ENCODE measurements around the gene G6PC1. TPM values are rescaled to one million over a fixed set of nuclear protein-coding genes. Genes with fewer than 3 reads are reported as not detected.
A peak's percentile ranks its signal among the peaks of the same experiment; 100 is the strongest.
"Not testable (repeated sequence)": the region's sequence is repeated elsewhere in the genome, so short reads cannot be mapped to it uniquely, and the experiment has no call there.

G6PC1 gene
- polyA plus RNA-seq, 1 donor = 5.6 TPM

DNA sequence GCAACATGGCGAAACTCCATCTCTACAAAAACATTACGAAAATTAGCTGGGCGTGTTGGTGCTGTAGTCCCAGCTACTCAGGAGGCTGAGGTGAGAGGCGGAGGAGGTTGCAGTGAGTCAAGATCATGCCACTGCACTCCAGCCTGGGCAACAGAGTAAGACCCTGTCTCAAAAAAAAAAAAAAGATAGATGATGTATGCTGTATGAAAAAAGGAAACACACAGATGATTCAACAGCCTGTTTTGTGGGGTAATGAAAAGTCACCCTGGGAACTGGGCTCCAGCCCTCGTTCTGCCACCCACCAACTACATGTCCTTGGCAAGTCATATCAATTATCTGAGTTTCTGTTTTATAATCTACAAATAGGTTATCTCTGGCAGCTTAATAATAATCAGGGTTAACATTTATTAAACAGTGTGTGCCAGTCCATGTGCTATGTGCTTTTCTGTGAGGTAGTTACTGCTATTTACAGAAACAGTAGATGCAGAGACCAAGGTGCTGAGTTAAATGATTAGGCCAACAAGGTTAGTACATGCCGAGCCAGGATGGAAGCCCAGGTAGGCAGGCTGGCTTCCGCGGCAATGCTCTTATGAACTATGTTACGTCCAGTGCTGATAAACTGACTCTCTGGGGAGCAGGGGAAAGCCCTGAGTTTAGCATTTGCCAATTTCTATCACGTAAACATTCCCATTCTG, 1.1 kb downstream of the G6PC1 start:
- DNase-seq = no peak

GRCh38 chr17:42904110-42904469, 3.5 kb downstream of the G6PC1 start:
- no peak for DNase-seq

DNA sequence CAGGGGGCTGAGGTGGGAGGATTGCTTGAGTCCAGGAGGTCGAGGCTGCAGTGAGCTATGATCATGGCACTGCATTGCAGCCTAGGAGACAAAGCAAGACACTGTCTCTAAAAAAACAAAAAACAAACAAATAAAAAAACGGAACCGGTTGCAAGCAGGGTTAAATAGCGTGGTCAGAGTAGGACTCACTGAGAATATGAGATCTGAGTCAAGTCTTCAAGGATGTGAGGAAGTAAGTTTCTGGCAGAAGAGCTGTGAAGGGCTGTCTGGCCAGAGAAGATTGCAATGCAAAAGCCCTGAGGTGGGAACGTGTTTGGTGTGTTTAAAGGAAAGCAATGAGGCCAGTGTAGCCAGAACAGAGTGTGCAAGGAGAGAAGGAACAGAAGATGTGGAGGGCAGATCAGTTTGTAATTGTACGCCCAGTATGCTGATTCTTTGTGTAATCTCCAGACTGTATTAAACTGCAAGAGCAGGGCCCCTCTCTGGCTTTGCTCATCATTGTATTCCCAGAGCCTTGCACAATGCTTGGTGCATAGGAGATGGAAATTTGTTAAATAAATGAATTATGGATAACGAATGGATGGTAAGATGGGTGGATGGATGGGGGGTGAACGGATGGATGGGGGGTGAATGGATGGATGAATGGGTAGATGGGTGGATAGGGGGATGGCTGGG, 6.3 kb downstream of the G6PC1 start:
- no peak for DNase-seq

DNA sequence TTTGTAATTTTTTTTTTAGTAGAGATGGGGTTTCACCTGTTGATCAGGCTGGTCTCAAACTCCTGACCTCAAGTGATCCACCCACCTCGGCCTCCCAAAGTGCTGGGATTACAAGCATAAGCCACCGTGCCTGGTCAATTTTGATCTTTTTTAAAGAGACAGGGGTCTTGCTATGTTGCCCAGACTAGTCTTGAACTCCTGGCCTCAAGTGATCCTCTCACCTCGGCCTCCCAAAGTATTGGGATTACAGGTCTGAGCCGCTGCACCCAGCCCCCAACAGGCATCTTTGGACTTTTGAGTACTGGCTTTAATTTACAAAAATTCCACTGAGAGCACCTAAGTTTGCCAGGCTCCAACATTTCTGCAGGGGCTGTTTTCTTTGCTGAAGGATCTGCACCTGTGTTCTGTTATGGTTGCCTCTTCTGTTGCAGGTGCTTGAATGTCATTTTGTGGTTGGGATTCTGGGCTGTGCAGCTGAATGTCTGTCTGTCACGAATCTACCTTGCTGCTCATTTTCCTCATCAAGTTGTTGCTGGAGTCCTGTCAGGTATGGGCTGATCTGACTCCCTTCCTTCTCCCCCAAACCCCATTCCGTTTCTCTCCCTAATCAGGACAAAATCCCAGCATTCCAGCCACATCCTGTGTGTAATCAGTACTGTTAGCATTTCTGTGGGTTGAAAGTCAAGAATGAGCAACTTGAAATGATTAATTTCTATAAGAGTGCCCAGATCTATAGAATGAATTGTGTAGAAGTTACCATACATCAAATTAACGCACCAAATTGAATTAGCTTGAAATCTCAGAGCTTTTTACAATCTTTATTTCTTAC, 8.5 kb downstream of the G6PC1 start:
- no peak for DNase-seq

GRCh38 chr17:42913522-42913921, 12.9 kb downstream of the G6PC1 start:
- no peak for DNase-seq

GRCh38 chr17:42913981-42914617, 13.5 kb downstream of the G6PC1 start:
- no peak for DNase-seq

DNA sequence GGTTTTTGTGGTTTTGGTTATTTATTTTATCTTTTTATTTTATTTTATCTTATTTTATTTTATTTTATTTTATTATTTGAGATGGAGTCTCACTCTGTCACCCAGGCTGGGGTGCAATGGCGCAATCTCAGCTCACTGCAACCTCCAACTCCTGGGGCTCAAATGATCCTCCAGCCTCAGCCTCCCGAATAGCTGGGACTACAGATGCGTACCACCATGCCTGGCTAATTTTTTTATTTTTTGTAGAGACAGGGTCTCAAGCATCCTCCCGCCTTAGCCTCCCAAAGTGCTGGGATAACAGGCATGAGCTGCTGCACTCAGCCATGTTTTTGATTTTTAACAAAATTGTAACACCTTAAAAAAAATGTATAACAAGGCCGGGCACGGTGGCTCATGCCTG, 14.7 kb downstream of the G6PC1 start:
- DNase-seq = not testable (repeated sequence)

GRCh38 chr17:42916388-42917235, 16.0 kb downstream of the G6PC1 start:
- DNase-seq = not testable (repeated sequence)

DNA sequence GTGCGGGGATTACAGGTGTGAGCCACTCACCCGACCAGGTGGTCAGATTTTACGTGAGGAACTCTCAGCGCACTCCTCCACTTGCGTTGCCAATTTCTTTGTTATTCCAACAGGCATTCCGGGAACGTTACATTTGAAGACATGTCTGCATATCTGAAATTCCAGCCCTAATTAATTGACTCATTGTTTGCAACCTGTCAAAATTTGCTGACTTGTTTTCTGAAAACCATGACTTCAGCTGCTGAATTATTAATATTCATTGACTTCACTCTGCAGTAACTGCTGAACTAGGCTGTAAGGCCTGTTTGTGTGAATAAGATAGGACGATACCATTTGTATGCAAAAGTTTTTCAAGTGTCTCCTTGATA, 16.6 kb downstream of the G6PC1 start:
- no peak for DNase-seq

DNA sequence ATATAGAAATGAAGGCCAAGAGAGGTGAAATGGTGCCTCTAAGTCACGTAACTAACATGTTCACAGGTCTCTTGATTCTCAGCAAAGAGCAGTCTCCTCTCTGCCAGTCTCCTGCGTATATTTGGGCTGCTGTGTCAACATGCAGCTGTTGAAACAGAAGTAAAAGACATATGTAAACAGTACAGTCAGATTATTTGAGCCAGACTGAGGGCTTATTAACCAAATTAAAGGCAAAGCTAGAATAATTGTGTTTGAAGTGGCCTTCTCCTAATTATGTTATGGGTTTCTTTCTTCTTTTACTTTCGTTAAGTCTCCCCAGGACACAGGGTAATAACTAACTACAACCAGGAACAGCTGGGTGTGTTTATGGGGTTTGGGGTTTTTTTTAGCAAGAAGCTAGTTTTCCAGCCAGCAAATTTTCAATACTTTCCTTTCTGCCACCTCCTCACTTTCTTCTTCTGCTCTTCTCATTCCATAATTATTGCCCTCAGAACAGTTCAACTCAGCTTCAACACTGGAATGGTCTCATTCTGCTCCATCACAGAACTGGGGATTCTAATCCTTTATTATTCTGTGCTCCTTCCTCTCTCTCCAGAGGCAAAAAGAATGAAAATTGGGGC, 18.4 kb downstream of the G6PC1 start:
- DNase-seq = no peak

- DNase-seq = not testable (repeated sequence)
These were observed 19.0 kb downstream of the G6PC1 start for GRCh38 chr17:42919522-42920077.

GRCh38 chr17:42920106-42920900, 19.7 kb downstream of the G6PC1 start:
- no peak for DNase-seq

GRCh38 chr17:42920922-42921321, 20.3 kb downstream of the G6PC1 start:
- peak; percentile 24 for DNase-seq

DNA sequence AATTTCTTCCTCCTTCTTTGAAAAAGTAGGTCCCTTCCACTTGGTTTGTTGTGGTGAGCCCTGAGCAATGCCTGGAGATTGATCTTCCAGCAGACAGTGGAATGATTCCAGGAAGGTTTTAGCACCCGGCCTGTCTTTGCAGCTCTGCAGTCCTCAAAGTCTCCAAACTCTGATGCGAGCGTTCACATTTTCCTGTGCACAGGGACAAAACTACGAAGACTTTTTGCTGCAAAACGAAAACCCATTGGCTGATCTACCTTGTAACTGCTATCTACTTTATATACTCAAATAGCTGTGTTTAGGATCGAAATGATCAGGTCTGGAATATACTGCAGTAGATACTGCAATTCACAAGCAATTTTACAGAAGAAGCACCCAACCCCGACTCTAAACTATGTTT, 21.7 kb downstream of the G6PC1 start:
- DNase-seq = no peak

DNA sequence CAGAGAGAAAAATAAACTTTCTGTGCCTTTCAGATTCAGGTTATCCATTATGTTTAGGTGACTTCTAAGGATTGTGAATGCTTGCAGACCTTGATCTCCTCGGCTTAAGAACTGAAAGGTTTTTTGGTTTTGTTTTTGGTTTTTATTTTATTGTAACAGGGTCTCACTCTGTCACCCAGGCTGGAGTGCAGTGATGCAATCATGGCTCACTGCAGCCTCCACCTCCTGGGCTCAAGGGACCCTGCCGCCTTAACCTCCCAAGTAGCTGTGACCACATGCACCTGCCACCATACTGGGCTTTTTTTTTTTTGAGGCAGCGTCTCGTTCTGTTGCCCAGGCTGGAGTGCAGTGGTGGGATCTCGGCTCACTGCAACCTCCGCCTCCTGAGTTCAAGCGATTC, 22.9 kb downstream of the G6PC1 start:
- not testable (repeated sequence) for DNase-seq

DNA sequence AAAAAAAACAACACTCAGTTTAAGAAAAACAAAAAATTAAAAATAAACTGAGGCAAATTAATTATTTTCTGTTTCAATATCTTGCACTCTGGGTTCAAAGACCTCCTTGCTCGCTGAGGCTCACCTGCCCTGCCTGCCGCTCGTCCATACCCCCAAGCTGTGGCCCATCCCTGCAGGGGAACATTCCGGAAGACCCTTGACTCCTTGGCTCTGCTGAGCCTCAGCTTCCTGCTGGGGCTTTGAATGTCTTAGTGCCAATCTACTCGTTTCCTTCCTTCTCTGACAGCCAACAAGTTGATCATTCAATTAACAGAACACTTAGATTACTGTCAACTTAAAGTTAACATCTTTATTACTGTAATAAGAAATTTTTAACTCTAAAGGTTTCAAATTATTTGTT, 24.3 kb downstream of the G6PC1 start:
- no peak for DNase-seq

GRCh38 chr17:42928714-42929496, 28.3 kb downstream of the G6PC1 start:
- peak; percentile 52 for DNase-seq

DNA sequence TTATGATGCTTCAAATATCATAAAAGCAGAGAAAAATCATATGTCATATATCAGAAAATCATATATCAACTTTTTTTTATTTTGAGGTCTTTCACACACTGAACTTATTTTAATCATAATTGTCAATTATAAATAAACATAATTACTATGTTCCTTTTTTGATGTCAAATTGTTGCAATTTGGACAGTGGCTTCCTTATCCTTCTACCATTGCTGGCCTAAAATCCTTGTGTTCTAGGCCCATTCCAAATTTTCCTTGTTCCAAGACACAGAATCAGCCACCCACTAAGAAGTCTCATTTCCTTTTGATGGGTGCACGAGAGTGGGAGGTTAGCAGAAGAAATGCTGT, 28.9 kb downstream of the G6PC1 start:
- no peak for DNase-seq
